Naive B cell (primary cell): ENCODE results near the gene ELAVL1. TPM values are rescaled to one million over a fixed set of nuclear protein-coding genes. Genes with fewer than 3 reads are reported as not detected.
A peak's percentile ranks its signal among the peaks of the same experiment; 100 is the strongest.

ENCODE experiments used
- ATAC-seq, 2 donors: fragments of 150-1000 bp; cut with Tn5 transposase; 2 replicates each; pipeline ENCODE4 v1.10.0; 2021; ENCODE audit warnings: low read depth in 2 of 2, mild to moderate bottlenecking in 2 of 2, moderate library complexity in 2 of 2
- DNase-seq: peaks from one replicate; pipeline ENCODE4 v3.0.0; 2022
- H3K27ac Mint-ChIP-seq, 6 donors: one replicate each; pipeline ENCODE4 v1.8.0; 2020 to 2022; ENCODE audit warnings: mild to moderate bottlenecking in 6 of 6, mixed read lengths in 6 of 6, moderate library complexity in 5 of 6, inconsistent platforms in 2 of 6
- H3K27me3 Mint-ChIP-seq, 3 donors: one replicate each; pipeline ENCODE4 v1.8.0; 2021 to 2022; ENCODE audit warnings: mixed read lengths in 3 of 3, mild to moderate bottlenecking in 1 of 3
- H3K36me3 Mint-ChIP-seq, 2 donors: one replicate each; pipeline ENCODE4 v1.8.0; 2020 to 2022; ENCODE audit warnings: mixed read lengths in 2 of 2, inconsistent platforms in 1 of 2, mild to moderate bottlenecking in 1 of 2
- H3K4me1 Mint-ChIP-seq, 3 donors: one replicate each; pipeline ENCODE4 v1.8.0; 2020 to 2022; ENCODE audit warnings: mixed read lengths in 3 of 3, inconsistent platforms in 1 of 3, mild to moderate bottlenecking in 1 of 3, moderate library complexity in 1 of 3
- H3K4me3 Mint-ChIP-seq, 8 donors: one replicate each; pipeline ENCODE4 v1.8.0; 2020 to 2022; ENCODE audit warnings: mild to moderate bottlenecking in 8 of 8, mixed read lengths in 8 of 8, moderate library complexity in 8 of 8, inconsistent platforms in 2 of 8
- H3K9me3 Mint-ChIP-seq, 7 donors: one replicate each; pipeline ENCODE4 v1.8.0; 2020 to 2022; ENCODE audit warnings: mixed read lengths in 7 of 7, mild to moderate bottlenecking in 5 of 7, inconsistent platforms in 2 of 7, moderate library complexity in 1 of 7
- polyA plus RNA-seq, 6 donors: library from polyadenylated mRNA; unstranded; fragments of 300-500 nt; fragmentation: Illumina TruSeq; gene quantifications; one replicate each; pipeline ENCODE4 v1.2.3, GENCODE V29; 2021; ENCODE audit warnings: low read depth in 6 of 6

ELAVL1 gene
- polyA plus RNA-seq = 10 to 100 TPM; 49.9 to 74.3 (median 59.4) TPM

GRCh38 chr19:8005534-8006256 lies at the start of gene ELAVL1:
Gene ELAVL1, minus strand, starts transcription at chr19:8005641. Its CDS starts 13,826 bp downstream, at chr19:7991815.
- Mint-ChIP-seq H3K27ac (peak within 1 kb of the TSS; percentile 18 to 97 (median 90)), H3K9me3 (no peaks in the 10 kb centered on the region), H3K27me3 (no peaks in the 10 kb centered on the region), H3K4me1 (peaks cover 35 to 40% (median 36%) of the 10 kb centered on the region in 3 donors), H3K4me3 (peak within 1 kb of the TSS; percentile 81 to 98 (median 92)), H3K36me3 (no peaks in the 10 kb centered on the region)
- ATAC-seq = peak; percentile 92 to 93
- peak; percentile 90 for DNase-seq

GRCh38 chr19:8054169-8054568 lies 48.7 kb upstream of the ELAVL1 start:
- no peak overlapping the region for H3K4me3 Mint-ChIP-seq

GRCh38 chr19:8052464-8052859 lies 47.0 kb upstream of the ELAVL1 start, which contains the start of gene CCL25:
Gene CCL25, plus strand, starts transcription at chr19:8052760. Its CDS starts 290 bp downstream, at chr19:8053050.
- H3K4me3 Mint-ChIP-seq = peak within 1 kb of the TSS; percentile 3 to 80 (median 52)
- H3K4me1 Mint-ChIP-seq = peaks cover 11 to 21% (median 19%) of the 10 kb centered on the region in 3 donors
- H3K27me3 Mint-ChIP-seq = no peaks in the 10 kb centered on the region
- DNase-seq (no peak), ATAC-seq (no peak)
- H3K27ac Mint-ChIP-seq = peak within 1 kb of the TSS in 5 of 6 donors; percentile 35 to 82 (median 43)
- H3K36me3 Mint-ChIP-seq = no peaks in the 10 kb centered on the region
- no peaks in the 10 kb centered on the region for H3K9me3 Mint-ChIP-seq

More at GRCh38 chr19:8054169-8054568, 48.7 kb upstream of the ELAVL1 start:
- ATAC-seq (no peak), DNase-seq (no peak)
- no peaks in the 10 kb centered on the region for H3K9me3 Mint-ChIP-seq
- H3K36me3 Mint-ChIP-seq = no peaks in the 10 kb centered on the region
- H3K4me1 Mint-ChIP-seq = peaks cover 11 to 20% (median 19%) of the 10 kb centered on the region in 3 donors
- H3K27ac Mint-ChIP-seq = no peak overlapping the region
- H3K27me3 Mint-ChIP-seq = no peaks in the 10 kb centered on the region

- no peaks in the 10 kb centered on the region for H3K9me3 Mint-ChIP-seq
- DNase-seq (peak; percentile 84), ATAC-seq (peak; percentile 87 to 92)
- H3K36me3 Mint-ChIP-seq = no peaks in the 10 kb centered on the region
- H3K4me1 Mint-ChIP-seq = peaks cover 11 to 21% (median 19%) of the 10 kb centered on the region in 3 donors
- H3K27ac Mint-ChIP-seq = peak overlapping the region in 4 of 6 donors; percentile 53 to 73 (median 65)
- H3K4me3 Mint-ChIP-seq = peak overlapping the region; percentile 69 to 92 (median 82)
- H3K27me3 Mint-ChIP-seq = no peaks in the 10 kb centered on the region
Observed at GRCh38 chr19:8050274-8051096, 45.0 kb upstream of the ELAVL1 start.

GRCh38 chr19:8046569-8047165 lies 41.2 kb upstream of the ELAVL1 start:
- Mint-ChIP-seq H3K27ac (no peak overlapping the region), H3K4me1 (peaks cover 5 to 11% (median 11%) of the 10 kb centered on the region in 3 donors), H3K36me3 (no peaks in the 10 kb centered on the region), H3K4me3 (no peak overlapping the region), H3K9me3 (no peaks in the 10 kb centered on the region), H3K27me3 (peaks cover 0 to 13% (median 8%) of the 10 kb centered on the region in 3 donors)
- ATAC-seq = no peak
- no peak for DNase-seq

- H3K27me3 Mint-ChIP-seq = peaks cover 0 to 20% (median 14%) of the 10 kb centered on the region in 3 donors
- peaks cover 5 to 9% (median 8%) of the 10 kb centered on the region in 3 donors for H3K4me1 Mint-ChIP-seq
- no peaks in the 10 kb centered on the region for H3K36me3 Mint-ChIP-seq
- no peak overlapping the region for H3K4me3 Mint-ChIP-seq
- no peaks in the 10 kb centered on the region for H3K9me3 Mint-ChIP-seq
- no peak overlapping the region for H3K27ac Mint-ChIP-seq
- DNase-seq = no peak
- no peak for ATAC-seq
Observed at GRCh38 chr19:8045872-8046568, 40.6 kb upstream of the ELAVL1 start.

GRCh38 chr19:8044018-8044417 lies 38.6 kb upstream of the ELAVL1 start:
- no peak overlapping the region for H3K4me3 Mint-ChIP-seq
- H3K36me3 Mint-ChIP-seq = no peaks in the 10 kb centered on the region
- H3K4me1 Mint-ChIP-seq = no peaks in the 10 kb centered on the region
- H3K27me3 Mint-ChIP-seq = peaks cover 0 to 21% (median 18%) of the 10 kb centered on the region in 3 donors
- ATAC-seq (no peak), DNase-seq (no peak)
- no peaks in the 10 kb centered on the region for H3K9me3 Mint-ChIP-seq
- H3K27ac Mint-ChIP-seq = peak overlapping the region in 1 of 6 donors; percentile 76

- no peak for DNase-seq
- ATAC-seq = no peak
- H3K9me3 Mint-ChIP-seq = no peaks in the 10 kb centered on the region
- H3K27me3 Mint-ChIP-seq = peaks cover 4 to 26% (median 18%) of the 10 kb centered on the region in 3 donors
- H3K27ac Mint-ChIP-seq = no peak overlapping the region
- no peak overlapping the region for H3K4me3 Mint-ChIP-seq
- no peaks in the 10 kb centered on the region for H3K36me3 Mint-ChIP-seq
- H3K4me1 Mint-ChIP-seq = no peaks in the 10 kb centered on the region
Observed at GRCh38 chr19:8042900-8043299, 37.5 kb upstream of the ELAVL1 start.

GRCh38 chr19:8041531-8041931 lies 36.1 kb upstream of the ELAVL1 start:
- peak overlapping the region in 1 of 6 donors; percentile 82 for H3K27ac Mint-ChIP-seq
- ATAC-seq (no peak), DNase-seq (no peak)
- peaks cover 0 to 4% (median 0%) of the 10 kb centered on the region in 3 donors for H3K4me1 Mint-ChIP-seq
- no peaks in the 10 kb centered on the region for H3K36me3 Mint-ChIP-seq
- peaks cover 11 to 34% (median 29%) of the 10 kb centered on the region in 3 donors for H3K27me3 Mint-ChIP-seq
- no peaks in the 10 kb centered on the region for H3K9me3 Mint-ChIP-seq
- no peak overlapping the region for H3K4me3 Mint-ChIP-seq

GRCh38 chr19:8039231-8039630 lies 33.8 kb upstream of the ELAVL1 start:
- H3K27ac Mint-ChIP-seq = no peak overlapping the region
- no peaks in the 10 kb centered on the region for H3K9me3 Mint-ChIP-seq
- DNase-seq (no peak), ATAC-seq (no peak)
- peaks cover 11 to 42% (median 34%) of the 10 kb centered on the region in 3 donors for H3K27me3 Mint-ChIP-seq
- no peak overlapping the region for H3K4me3 Mint-ChIP-seq
- H3K36me3 Mint-ChIP-seq = no peaks in the 10 kb centered on the region
- peaks cover 0 to 4% (median 0%) of the 10 kb centered on the region in 3 donors for H3K4me1 Mint-ChIP-seq

- Mint-ChIP-seq H3K4me3 (peak overlapping the region in 1 of 8 donors; percentile 20), H3K27me3 (peaks cover 11 to 42% (median 32%) of the 10 kb centered on the region in 3 donors), H3K36me3 (no peaks in the 10 kb centered on the region), H3K27ac (no peak overlapping the region), H3K9me3 (no peaks in the 10 kb centered on the region), H3K4me1 (peaks cover 0 to 4% (median 0%) of the 10 kb centered on the region in 3 donors)
- no peak for DNase-seq
- ATAC-seq = no peak
Observed at GRCh38 chr19:8038815-8039214, 33.4 kb upstream of the ELAVL1 start.

- no peak for ATAC-seq
- no peaks in the 10 kb centered on the region for H3K9me3 Mint-ChIP-seq
- H3K27me3 Mint-ChIP-seq = peaks cover 17 to 41% (median 35%) of the 10 kb centered on the region in 3 donors
- H3K36me3 Mint-ChIP-seq = no peaks in the 10 kb centered on the region
- no peak for DNase-seq
- H3K4me3 Mint-ChIP-seq = peak overlapping the region in 1 of 8 donors; percentile 57
- peaks cover 0 to 4% (median 0%) of the 10 kb centered on the region in 3 donors for H3K4me1 Mint-ChIP-seq
- peak overlapping the region in 2 of 6 donors; percentile 15 to 43 for H3K27ac Mint-ChIP-seq
Observed at GRCh38 chr19:8036434-8037099, 31.1 kb upstream of the ELAVL1 start.
